Smooth muscle cell (in vitro differentiated cells): ENCODE results near the gene FBXO36. TPM values are rescaled to one million over a fixed set of nuclear protein-coding genes. Genes with fewer than 3 reads are reported as not detected.

Source experiments
- DNase-seq: peaks from one replicate; lab custom pipeline; 2025; ENCODE audit not compliant: unreplicated experiment; lab: John Stamatoyannopoulos, UW
- H2AFZ ChIP-seq: fragments of 200-600 bp; sonication (generic); 2 replicates; pipeline ENCODE4 v1.6.0; 2016; ENCODE audit warnings: antibody characterized with exemption, low read depth, mild to moderate bottlenecking
- H3F3A ChIP-seq: fragments of 200-600 bp; sonication (generic); 2 replicates; pipeline ENCODE4 v1.6.0; 2017; ENCODE audit warnings: antibody characterized with exemption, low read depth
- H3K27ac ChIP-seq: fragments of 200-600 bp; sonication (generic); 2 replicates; pipeline ENCODE4 v1.5.1; 2016; ENCODE audit warnings: low read depth, mild to moderate bottlenecking
- H3K27me3 ChIP-seq: fragments of 200-600 bp; sonication (generic); 2 replicates; pipeline ENCODE4 v1.6.1; 2016; ENCODE audit warnings: low read depth, mild to moderate bottlenecking
- H3K36me3 ChIP-seq: fragments of 200-600 bp; sonication (generic); 2 replicates; pipeline ENCODE4 v1.5.1; 2016; ENCODE audit warnings: low read depth
- H3K4me1 ChIP-seq: fragments of 200-600 bp; sonication (generic); 2 replicates; pipeline ENCODE4 v1.5.1; 2016; ENCODE audit warnings: low read depth
- H3K4me2 ChIP-seq: fragments of 200-600 bp; sonication (generic); 2 replicates; pipeline ENCODE4 v1.6.0; 2016; ENCODE audit warnings: mild to moderate bottlenecking
- H3K4me3 ChIP-seq: fragments of 200-600 bp; sonication (generic); 2 replicates; pipeline ENCODE4 v1.5.1; 2016; ENCODE audit warnings: mild to moderate bottlenecking
- H3K79me2 ChIP-seq: fragments of 200-600 bp; sonication (generic); 2 replicates; pipeline ENCODE4 v1.6.0; 2016; ENCODE audit warnings: low read depth, mild to moderate bottlenecking
- H3K9ac ChIP-seq: fragments of 200-600 bp; sonication (generic); 2 replicates; pipeline ENCODE4 v1.6.0; 2016; ENCODE audit warnings: low read depth
- H3K9me3 ChIP-seq: fragments of 200-600 bp; sonication (generic); replicated peaks from 2 replicates; pipeline ENCODE4 v1.5.1; 2016; ENCODE audit warnings: low read depth
- H4K20me1 ChIP-seq: fragments of 200-600 bp; sonication (generic); 2 replicates; pipeline ENCODE4 v1.6.0; 2016; ENCODE audit warnings: low read depth
- CTCF ChIP-seq: fragments of 200-600 bp; sonication (generic); IDR thresholded peaks from 2 replicates; pipeline ENCODE4 v1.5.1; 2017; ENCODE audit warnings: borderline replicate concordance, mild to moderate bottlenecking, antibody characterized with exemption; ENCODE audit not compliant: insufficient read depth, poor library complexity, severe bottlenecking
- WGBS: methylation state at CpG from one replicate; pipeline ENCODE4 v1.1.7; 2016; ENCODE audit warnings: low lambda C conversion rate; 5-methylcytosine and 5-hydroxymethylcytosine counted together
- polyA plus RNA-seq: library from polyadenylated mRNA; unstranded; fragments of >200 nt; fragmentation: Nextera tagmentation; extraction: Ambion mirVana; gene quantifications from 2 replicates; pipeline ENCODE4 v1.2.1, GENCODE V29; 2016
- total RNA-seq: library from RNA; depleted of rRNA; stranded (reverse); fragments of >200 nt; gene quantifications from 2 replicates; pipeline ENCODE4 v1.2.3, GENCODE V29; 2014

Gene FBXO36
- total and polyA plus RNA-seq, 2 experiments from 2014 or later: 8.8 to 9.3 TPM

GRCh38 chr2:229996320-229996719 lies 74.0 kb downstream of the FBXO36 start:
- Histone ChIP-seq H3K4me1 (no peaks in the 10 kb centered on the region), H3K9ac (no peak overlapping the region), H3K4me2 (no peak overlapping the region), H3K27me3 (no peaks in the 10 kb centered on the region), H4K20me1 (no peaks in the 10 kb centered on the region), H3K79me2 (no peaks in the 10 kb centered on the region), H3K9me3 (no peaks in the 10 kb centered on the region), H2AFZ (no peak overlapping the region), H3F3A (no peaks in the 10 kb centered on the region), H3K4me3 (no peak overlapping the region), H3K27ac (no peak overlapping the region), H3K36me3 (no peaks in the 10 kb centered on the region)
- TF ChIP-seq CTCF: no peak
- no peak for DNase-seq
- WGBS: 87% methylated on average over 4 of the region's 4 CpGs

GRCh38 chr2:229997565-229997964 lies 75.3 kb downstream of the FBXO36 start:
- Histone ChIP-seq H4K20me1 (no peaks in the 10 kb centered on the region), H3K36me3 (no peaks in the 10 kb centered on the region), H3K9me3 (no peaks in the 10 kb centered on the region), H2AFZ (no peak overlapping the region), H3K4me1 (no peaks in the 10 kb centered on the region), H3K9ac (no peak overlapping the region), H3F3A (no peaks in the 10 kb centered on the region), H3K27ac (no peak overlapping the region), H3K27me3 (no peaks in the 10 kb centered on the region), H3K4me2 (no peak overlapping the region), H3K4me3 (no peak overlapping the region), H3K79me2 (no peaks in the 10 kb centered on the region)
- no peak for DNase-seq
- 94% methylated on average over 3 of the region's 3 CpGs for WGBS
- TF ChIP-seq CTCF: no peak

- TF ChIP-seq CTCF: no peak
- Histone ChIP-seq H3K9ac (no peak overlapping the region), H3K79me2 (no peaks in the 10 kb centered on the region), H3K4me3 (no peak overlapping the region), H3K4me1 (no peaks in the 10 kb centered on the region), H3F3A (no peaks in the 10 kb centered on the region), H3K9me3 (no peaks in the 10 kb centered on the region), H3K36me3 (no peaks in the 10 kb centered on the region), H4K20me1 (no peaks in the 10 kb centered on the region), H3K27me3 (no peaks in the 10 kb centered on the region), H3K4me2 (no peak overlapping the region), H3K27ac (no peak overlapping the region), H2AFZ (no peak overlapping the region)
- 99% methylated on average over 6 of the region's 6 CpGs for WGBS
- DNase-seq: no peak
Observed at GRCh38 chr2:230000118-230000841, 78.0 kb downstream of the FBXO36 start.
